ENCODE results near the gene ECT2L.

DNA sequence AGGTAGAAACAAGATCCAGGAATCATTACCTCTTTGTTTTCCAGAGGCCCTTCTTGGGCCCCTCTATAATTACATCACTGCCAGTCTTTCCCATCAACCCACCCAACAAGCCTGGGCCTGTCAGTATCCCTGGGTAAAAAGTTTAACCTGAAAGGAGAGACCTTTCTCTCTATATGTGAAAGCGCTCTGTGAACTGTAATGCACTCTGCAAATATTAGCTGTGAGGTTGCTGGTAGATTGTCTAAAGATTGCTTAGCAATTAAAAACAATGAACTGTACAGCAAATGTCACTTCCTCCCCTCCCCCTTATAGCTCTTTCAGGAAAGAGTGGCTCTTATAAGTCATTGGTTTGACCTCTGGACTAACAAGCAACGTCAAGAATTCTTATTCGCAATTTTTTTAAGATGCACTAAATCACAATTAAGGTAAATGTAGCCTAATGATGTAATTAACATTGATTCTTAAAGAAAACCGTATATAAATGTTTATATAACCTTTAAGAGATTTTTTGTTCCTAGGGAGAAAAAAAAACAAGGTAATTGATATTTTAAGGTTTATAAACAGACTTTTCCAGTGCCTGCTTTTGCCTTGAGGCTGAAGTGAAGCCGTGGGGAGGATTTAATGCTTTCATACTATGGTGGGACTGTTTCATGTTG lies 18.4 kb downstream of the ECT2L start:
- TF ChIP-seq, protein P1, sequence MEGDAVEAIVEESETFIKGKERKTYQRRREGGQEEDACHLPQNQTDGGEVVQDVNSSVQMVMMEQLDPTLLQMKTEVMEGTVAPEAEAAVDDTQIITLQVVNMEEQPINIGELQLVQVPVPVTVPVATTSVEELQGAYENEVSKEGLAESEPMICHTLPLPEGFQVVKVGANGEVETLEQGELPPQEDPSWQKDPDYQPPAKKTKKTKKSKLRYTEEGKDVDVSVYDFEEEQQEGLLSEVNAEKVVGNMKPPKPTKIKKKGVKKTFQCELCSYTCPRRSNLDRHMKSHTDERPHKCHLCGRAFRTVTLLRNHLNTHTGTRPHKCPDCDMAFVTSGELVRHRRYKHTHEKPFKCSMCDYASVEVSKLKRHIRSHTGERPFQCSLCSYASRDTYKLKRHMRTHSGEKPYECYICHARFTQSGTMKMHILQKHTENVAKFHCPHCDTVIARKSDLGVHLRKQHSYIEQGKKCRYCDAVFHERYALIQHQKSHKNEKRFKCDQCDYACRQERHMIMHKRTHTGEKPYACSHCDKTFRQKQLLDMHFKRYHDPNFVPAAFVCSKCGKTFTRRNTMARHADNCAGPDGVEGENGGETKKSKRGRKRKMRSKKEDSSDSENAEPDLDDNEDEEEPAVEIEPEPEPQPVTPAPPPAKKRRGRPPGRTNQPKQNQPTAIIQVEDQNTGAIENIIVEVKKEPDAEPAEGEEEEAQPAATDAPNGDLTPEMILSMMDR (IDR thresholded peaks at IDR 0.05; ENCODE audit: insufficient read depth, low read depth, low read length): no peak
- TF ChIP-seq EZH2 (IDR thresholded peaks at IDR 0.05; ENCODE audit: insufficient read depth, low read length): no peak
